G401 (cell line): ENCODE data around the gene ZNF273. TPM values are rescaled to one million over a fixed set of nuclear protein-coding genes. Genes with fewer than 3 reads are reported as not detected.

Source experiments
- total RNA-seq: library from RNA; depleted of rRNA; stranded (reverse); fragments of >200 nt; shearing (Covaris generic); gene quantifications from 2 replicates; pipeline ENCODE4 v1.2.3, GENCODE V29; 2014; rRNA removed

Gene ZNF273
- total RNA-seq, 1 experiment from 2014 or later, result 8.8 TPM

Other genes starting within 250 kb of the ZNF273 start
- 4.1 and 7.5 TPM in 2 replicates for gene ZNF107, start 237.1 kb upstream of the ZNF273 start, total RNA-seq
- gene ZNF138, start 108.8 kb upstream of the ZNF273 start, total RNA-seq, result 3.8 and 6.9 TPM in 2 replicates
- gene ZNF117, start 87.8 kb downstream of the ZNF273 start, total RNA-seq, result 1.3 and 3.1 TPM in 2 replicates
- gene ERV3-1, start 103.4 kb downstream of the ZNF273 start, total RNA-seq, result 5.3 and 5.8 TPM in 2 replicates